K562 (cell line): Measurements from ENCODE around the gene UBA3. TPM values are rescaled to one million over a fixed set of nuclear protein-coding genes. Genes with fewer than 3 reads are reported as not detected.

Source experiments
- ATAC-seq: fragments of 200-7000 bp; cut with Tn5 transposase; 3 replicates; pipeline ENCODE4 v1.9.1; 2020; ENCODE audit warnings: moderate library complexity
- BruUV-seq: library from RNA; stranded (reverse); fragments of 400-500 nt; replicated peaks from 2 replicates; lab custom pipeline; 2021; lab: Mats Ljungman, UMichigan
- CTCF ChIA-PET: fragments of 300-600 bp; formaldehyde crosslinking; extraction: SDS; loops from one replicate; lab custom pipeline; 2021; ENCODE audit warnings: low intra/inter-chr PET ratio; lab: Yijun Ruan, JAX
- POLR2A ChIA-PET: fragments of 300-600, 350-650 bp; sonication (Branson Sonifier 250); formaldehyde crosslinking; extraction: SDS; loops from one replicate; lab custom pipeline; 2021; ENCODE audit warnings: antibody characterized with exemption, inconsistent platforms; lab: Yijun Ruan, JAX
- DNase-seq, 4 experiments: peaks; one replicate each; pipeline versions ENCODE4 v3.0.0 to v3.0.0-alpha.2; 2011 to 2018; ENCODE audit warnings: low spot score in 3 of 4, mixed read lengths in 3 of 4; ENCODE audit errors: extremely low read depth in 1 of 4
- FAIRE-seq: peaks from 2 replicates; lab custom pipeline; 2011; peaks lifted over from hg19 to GRCh38; lab: Jason Lieb, UNC
- H2AFZ ChIP-seq: 2 replicates; pipeline ENCODE4 v1.6.0; 2011; ENCODE audit warnings: low read depth, low read length, control low read depth, inconsistent platforms
- H3K27ac ChIP-seq: fragments of 200-600 bp; 3 replicates; pipeline ENCODE4 v1.8.0; 2011; ENCODE audit warnings: low read depth, mild to moderate bottlenecking, control low read depth, inconsistent platforms, low read length, moderate library complexity, mixed read lengths; ENCODE audit errors: extremely low read depth
- H3K27me3 ChIP-seq, 2 experiments: fragments of 300-600 bp in 1 of 2; 2 replicates in 1 of 2; 3 replicates in 1 of 2; pipeline versions ENCODE4 v1.6.0 to v1.8.0; 2011; ENCODE audit warnings: inconsistent platforms in 2 of 2, low read length in 2 of 2, mild to moderate bottlenecking in 1 of 2, mixed read lengths in 1 of 2, moderate library complexity in 1 of 2; ENCODE audit not compliant: control insufficient read depth in 2 of 2, insufficient read depth in 2 of 2
- H3K36me3 ChIP-seq: fragments of 300-600 bp; 3 replicates; pipeline ENCODE4 v1.8.0; 2011; ENCODE audit warnings: mild to moderate bottlenecking, low read length, inconsistent platforms; ENCODE audit not compliant: control insufficient read depth, insufficient read depth
- H3K4me1 ChIP-seq, 2 experiments: fragments of 200-600 bp in 1 of 2; replicated peaks in 1 of 2; 2 replicates in 1 of 2; 3 replicates in 1 of 2; pipeline versions ENCODE4 v1.5.1 to v1.8.0; 2011; ENCODE audit warnings: inconsistent platforms in 2 of 2, low read length in 2 of 2, mild to moderate bottlenecking in 1 of 2, mixed read lengths in 1 of 2, moderate library complexity in 1 of 2; ENCODE audit not compliant: control insufficient read depth in 2 of 2, insufficient read depth in 2 of 2
- H3K4me2 ChIP-seq: 2 replicates; pipeline ENCODE4 v1.6.1; 2011; ENCODE audit warnings: low read length, control low read depth, inconsistent platforms, mixed read lengths; ENCODE audit not compliant: insufficient read depth
- H3K4me3 ChIP-seq: fragments of 200-600 bp; sonication (generic), shearing (Covaris generic); 2 replicates; pipeline ENCODE4 v1.5.1; 2016; ENCODE audit warnings: control low read depth, inconsistent platforms
- H3K79me2 ChIP-seq: fragments of 200-600 bp; 3 replicates; pipeline ENCODE4 v1.8.0; 2011; ENCODE audit warnings: low read length, inconsistent platforms; ENCODE audit not compliant: control insufficient read depth, insufficient read depth
- H3K9ac ChIP-seq, 2 experiments: 2 replicates each; pipeline versions ENCODE4 v1.6.0 to v1.6.1; 2011; ENCODE audit warnings: low read depth in 2 of 2, low read length in 2 of 2, control low read depth in 1 of 2, inconsistent platforms in 1 of 2, mild to moderate bottlenecking in 1 of 2, mixed read lengths in 1 of 2; ENCODE audit not compliant: insufficient read depth in 1 of 2
- H3K9me1 ChIP-seq: one replicate; pipeline ENCODE4 v1.6.0; 2011; ENCODE audit warnings: inconsistent platforms, mild to moderate bottlenecking, low read length, moderate library complexity; ENCODE audit not compliant: control insufficient read depth, insufficient read depth
- H3K9me3 ChIP-seq: replicated peaks from 2 replicates; pipeline ENCODE4 v1.5.1; 2011; ENCODE audit warnings: low read depth, low read length, inconsistent platforms; ENCODE audit not compliant: control insufficient read depth, insufficient read depth
- H4K20me1 ChIP-seq: replicated peaks from 2 replicates; pipeline ENCODE4 v1.6.1; 2011; ENCODE audit warnings: low read length, inconsistent platforms, mixed read lengths; ENCODE audit not compliant: control insufficient read depth, insufficient read depth
- MXD1 ChIP-seq: fragments of 250-450 bp; sonication (Bioruptor Pico); IDR thresholded peaks from 2 replicates; pipeline ENCODE4 v1.8.0; 2021; ENCODE audit warnings: borderline replicate concordance, mild to moderate bottlenecking, moderate library complexity; ENCODE audit not compliant: poor library complexity, severe bottlenecking
- OTX1 ChIP-seq: fragments of 450-650 bp; formaldehyde crosslinking; IDR thresholded peaks from 2 replicates; pipeline ENCODE4 v1.4.0; 2022; ENCODE audit warnings: mild to moderate bottlenecking
- SETDB1 ChIP-seq: IDR thresholded peaks from one replicate; pipeline ENCODE4 v1.6.1; 2012; ENCODE audit warnings: low read length, control low read depth, inconsistent platforms
- TARDBP ChIP-seq: fragments of 450-650 bp; IDR thresholded peaks from 2 replicates; pipeline ENCODE4 v1.6.1; 2016
- WGBS: fragments of 100-300 bp; shearing (Covaris generic); methylation state at CpG from one replicate; pipeline ENCODE4 v1.1.6; 2016; ENCODE audit warnings: low coverage, mixed read lengths; ENCODE audit not compliant: insufficient coverage; ENCODE audit errors: missing lambda C conversion rate; 5-methylcytosine and 5-hydroxymethylcytosine counted together
- in situ Hi-C: fragments of 300-500 bp; cut with MboI; formaldehyde crosslinking; loops from 4 replicates; pipeline ENCODE4 v1.15.0; 2018; ENCODE audit warnings: inconsistent platforms, mixed read lengths
- intact Hi-C: fragments of 100-400 bp; cut with micrococcal nuclease; formaldehyde crosslinking; loops from 2 replicates; pipeline ENCODE4 v1.14.2; 2022
- polyA plus RNA-seq, 8 experiments: library from polyadenylated mRNA; depleted of rRNA in 4 of 8; stranded (reverse) in 5 of 8; unstranded in 3 of 8; fragments of >200 nt; fragmentation: Nextera tagmentation in 2 of 8; fragmentation: Illumina TruSeq in 1 of 8; extraction: Ambion mirVana in 2 of 8; extraction: Trizol in 1 of 8; gene quantifications; 2 replicates each; pipeline versions ENCODE4 v1.2.1 to v1.2.3, GENCODE V29; 2011 to 2014; ENCODE audit warnings: inconsistent platforms in 1 of 8, missing spikeins in 1 of 8
- total RNA-seq, 7 experiments: library from RNA; depleted of rRNA in 6 of 7; stranded (reverse); fragments of >200 nt in 6 of 7; fragmentation: Illumina TruSeq in 2 of 7; extraction: Trizol in 2 of 7; gene quantifications; 2 replicates each; pipeline versions ENCODE4 v1.2.1 to v1.2.3, GENCODE V29; 2011 to 2021; ENCODE audit warnings: low replicate concordance in 1 of 7
- TF ChIP-seq, protein P1 (sequence below): fragments of 450-650 bp; formaldehyde crosslinking; IDR thresholded peaks from 2 replicates; pipeline ENCODE4 v1.4.0; 2020; ENCODE audit warnings: mild to moderate bottlenecking

UBA3 gene
- total and polyA plus RNA-seq, 9 of the 15 experiments (the other 6 are each of a cell fraction or from before 2014, with no cell fraction given), result 23.2 to 80.0 (median 38.6) TPM

DNA sequence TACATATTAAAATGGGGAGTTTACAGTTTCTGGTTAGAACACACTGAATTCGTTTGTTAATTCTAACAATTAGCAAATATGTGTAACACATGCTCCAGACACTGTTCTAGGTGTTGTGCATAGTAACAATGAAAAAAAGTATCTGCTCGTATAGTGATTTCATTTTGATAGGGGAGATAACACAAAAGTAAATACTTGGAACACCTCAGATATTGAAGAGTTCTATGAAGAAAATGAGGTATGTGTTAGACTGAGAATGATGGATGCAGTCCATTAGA is 21.3 kb downstream of the UBA3 start:
- ChIA-PET CTCF (no interaction called here), POLR2A (no interaction called here)
- H3K4me1 ChIP-seq, result no peaks in the 10 kb centered on the region
- H3K27me3 ChIP-seq, result no peaks in the 10 kb centered on the region
- no peaks in the 10 kb centered on the region for H3K9me3 ChIP-seq
- WGBS, result 78% methylated on average over 2 of the region's 2 CpGs
- H3K4me2 ChIP-seq, result no peak overlapping the region
- no peak for TF ChIP-seq TARDBP
- ATAC-seq, result no peak
- H3K79me2 ChIP-seq, result no peaks in the 10 kb centered on the region
- no peak overlapping the region for H2AFZ ChIP-seq
- peaks cover 68% of the 10 kb centered on the region for H3K36me3 ChIP-seq
- no TSS peak for BruUV-seq
- FAIRE-seq, result no peak
- DNase-seq, result no peak
- in situ Hi-C loops, result no loop called here
- no peak overlapping the region for H3K4me3 ChIP-seq
- no peaks in the 10 kb centered on the region for H4K20me1 ChIP-seq
- no peak overlapping the region for H3K9ac ChIP-seq
- no peaks in the 10 kb centered on the region for H3K9me1 ChIP-seq
- intact Hi-C loops, result no loop called here
- no peak overlapping the region for H3K27ac ChIP-seq

DNA sequence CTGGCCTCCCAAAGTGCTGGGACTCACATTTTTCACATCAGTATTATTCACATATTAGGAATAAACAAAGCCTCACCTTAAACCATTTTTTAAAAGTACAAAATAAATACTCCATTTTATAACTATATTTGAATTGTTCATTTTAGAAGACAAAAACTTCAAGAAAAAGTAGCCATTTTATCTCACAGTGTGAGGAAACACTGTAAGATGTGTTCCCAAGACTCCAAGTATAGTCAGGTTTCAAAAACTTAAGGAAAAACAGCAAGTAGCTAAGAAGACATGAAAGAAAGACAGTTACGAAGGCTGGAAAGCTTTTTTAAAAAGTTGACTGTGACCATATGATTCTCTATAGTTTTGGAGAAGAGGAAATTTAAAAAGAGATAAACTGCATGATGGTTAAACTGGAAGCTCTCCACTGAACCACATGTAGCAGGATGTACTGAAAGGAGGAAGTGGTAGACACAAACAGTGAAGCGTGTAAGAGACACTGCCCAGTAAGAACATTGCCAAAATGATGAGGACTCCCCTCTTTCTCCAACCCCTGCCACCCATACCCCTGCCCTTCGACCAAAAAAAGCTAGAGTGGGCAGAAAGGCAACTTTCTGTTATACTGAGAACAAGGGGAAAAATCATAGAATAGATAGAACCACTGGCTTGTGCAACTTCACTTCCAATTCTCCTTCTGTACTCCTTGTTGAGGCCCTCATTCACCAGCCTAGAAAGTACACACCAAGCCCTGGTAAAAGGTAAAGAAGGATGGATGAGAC is 21.8 kb downstream of the UBA3 start:
- in situ Hi-C loops (no loop called here), intact Hi-C loops (no loop called here)
- no peaks in the 10 kb centered on the region for H3K79me2 ChIP-seq
- whole genome bisulfite sequencing, result 86% methylated on average over 2 of the region's 3 CpGs
- no peak overlapping the region for H3K4me3 ChIP-seq
- H3K27ac ChIP-seq, result no peak overlapping the region
- no peak overlapping the region for H3K4me2 ChIP-seq
- no peaks in the 10 kb centered on the region for H3K27me3 ChIP-seq
- H3K4me1 ChIP-seq, result no peaks in the 10 kb centered on the region
- H3K9ac ChIP-seq, result no peak overlapping the region
- no peak for DNase-seq
- H3K9me3 ChIP-seq, result no peaks in the 10 kb centered on the region
- POLR2A ChIA-PET, result interaction anchor here (0.6 kb wide), 1 partner anchor 10 kb away, joined by 3 read pairs; no protein-coding TSS in a partner anchor
- FAIRE-seq, result no peak
- peaks cover 69% of the 10 kb centered on the region for H3K36me3 ChIP-seq
- no peaks in the 10 kb centered on the region for H4K20me1 ChIP-seq
- CTCF ChIA-PET, result no interaction called here
- no TSS peak for BruUV-seq
- no peak overlapping the region for H2AFZ ChIP-seq
- ATAC-seq, result no peak
- no peaks in the 10 kb centered on the region for H3K9me1 ChIP-seq
- TF ChIP-seq, protein P1, sequence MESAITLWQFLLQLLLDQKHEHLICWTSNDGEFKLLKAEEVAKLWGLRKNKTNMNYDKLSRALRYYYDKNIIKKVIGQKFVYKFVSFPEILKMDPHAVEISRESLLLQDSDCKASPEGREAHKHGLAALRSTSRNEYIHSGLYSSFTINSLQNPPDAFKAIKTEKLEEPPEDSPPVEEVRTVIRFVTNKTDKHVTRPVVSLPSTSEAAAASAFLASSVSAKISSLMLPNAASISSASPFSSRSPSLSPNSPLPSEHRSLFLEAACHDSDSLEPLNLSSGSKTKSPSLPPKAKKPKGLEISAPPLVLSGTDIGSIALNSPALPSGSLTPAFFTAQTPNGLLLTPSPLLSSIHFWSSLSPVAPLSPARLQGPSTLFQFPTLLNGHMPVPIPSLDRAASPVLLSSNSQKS (CRISPR knock-in tag), result no peak
- TF ChIP-seq SETDB1 (no peak), OTX1 (CRISPR knock-in tag) (no peak), MXD1 (no peak)
